ENCODE data around the gene SESN2.

GRCh38 chr1:28256197-28256827, 3.0 kb upstream of the SESN2 start:
- TF ChIP-seq HOXA7 (CRISPR knock-in tag; IDR thresholded peaks at IDR 0.05), result no peak
- no peak for TF ChIP-seq CTCF (IDR thresholded peaks at IDR 0.05)
- no peak for TF ChIP-seq MYC (IDR thresholded peaks at IDR 0.05; ENCODE audit: borderline replicate concordance, low read length)
- no peak for TF ChIP-seq PBX3 (IDR thresholded peaks at IDR 0.05)
- no peak for TF ChIP-seq POLR2A (IDR thresholded peaks at IDR 0.05; ENCODE audit: low read length)
- TF ChIP-seq ELK1 (IDR thresholded peaks at IDR 0.05; ENCODE audit: low read depth, low read length), result no peak
- no peak for TF ChIP-seq FOSL2 (IDR thresholded peaks at IDR 0.05)
- no peak for TF ChIP-seq FOSL2 (CRISPR knock-in tag; IDR thresholded peaks at IDR 0.05)
- TF ChIP-seq RFX5 (IDR thresholded peaks at IDR 0.05), result no peak
- no peak for TF ChIP-seq EP300 (IDR thresholded peaks at IDR 0.05)
- TF ChIP-seq ZC3H11A (IDR thresholded peaks at IDR 0.05), result no peak
- TF ChIP-seq SMC3 (IDR thresholded peaks at IDR 0.05), result no peak

Data from A549 (cell line).